GM23338 (cell line): ENCODE results near the gene VAV3.

ENCODE experiments used
- CREB1 ChIP-seq: fragments of 250-450 bp; sonication (Bioruptor Pico); IDR thresholded peaks from 2 replicates; pipeline ENCODE4 v1.5.0; 2020; ENCODE audit warnings: low read depth, mild to moderate bottlenecking, moderate library complexity
- CTCF ChIP-seq, 2 experiments: fragments of 200-600 bp in 1 of 2; sonication (generic) in 1 of 2; conservative IDR thresholded peaks; 2 replicates each; pipeline versions ENCODE4 v1.5.1 to v1.6.1; 2016 to 2017; ENCODE audit warnings: antibody characterized with exemption in 2 of 2, low read depth in 2 of 2, mild to moderate bottlenecking in 2 of 2, moderate library complexity in 1 of 2
- ETS1 ChIP-seq: IDR thresholded peaks from 2 replicates; pipeline ENCODE4 v1.6.1; 2016; ENCODE audit warnings: antibody characterized with exemption
- EZH2 ChIP-seq: fragments of 200-600 bp; sonication (generic); IDR thresholded peaks from one replicate; pipeline ENCODE4 v1.8.0; 2017; ENCODE audit warnings: antibody characterized with exemption, mild to moderate bottlenecking, low read depth; ENCODE audit not compliant: unreplicated experiment
- EZH2phosphoT487 ChIP-seq: fragments of 200-600 bp; sonication (generic); IDR thresholded peaks from one replicate; pipeline ENCODE4 v1.8.1; 2018; ENCODE audit warnings: antibody characterized with exemption; ENCODE audit not compliant: unreplicated experiment
- JUNB ChIP-seq: IDR thresholded peaks from one replicate; pipeline ENCODE4 v1.6.1; 2016; ENCODE audit warnings: antibody characterized with exemption; ENCODE audit not compliant: unreplicated experiment
- NANOG ChIP-seq: IDR thresholded peaks from 2 replicates; pipeline ENCODE4 v1.6.1; 2016; ENCODE audit warnings: antibody characterized with exemption, borderline replicate concordance
- POLR2AphosphoS5 ChIP-seq: IDR thresholded peaks from 2 replicates; pipeline ENCODE4 v1.6.1; 2016; ENCODE audit warnings: antibody characterized with exemption, low read depth
- REST ChIP-seq: IDR thresholded peaks from one replicate; pipeline ENCODE4 v1.6.1; 2018; ENCODE audit warnings: antibody characterized with exemption; ENCODE audit not compliant: unreplicated experiment
- ZNF331 ChIP-seq: fragments of 250-450 bp; sonication (Bioruptor Pico); IDR thresholded peaks from 2 replicates; pipeline ENCODE4 v1.5.0; 2020; ENCODE audit warnings: low read depth, mild to moderate bottlenecking, moderate library complexity
- ZNF462 ChIP-seq: fragments of 250-450 bp; sonication (Bioruptor Pico); IDR thresholded peaks from 2 replicates; pipeline ENCODE4 v1.5.0; 2020; ENCODE audit warnings: mild to moderate bottlenecking, moderate library complexity

- TF ChIP-seq CTCF (conservative IDR thresholded peaks at IDR 0.05; ENCODE audit: low read depth in 2 of 2) (no peak), POLR2AphosphoS5 (no peak), CREB1 (no peak), EZH2phosphoT487 (no peak), REST (no peak), ZNF331 (CRISPR knock-in tag) (no peak), JUNB (no peak), EZH2 (no peak), ETS1 (no peak), NANOG (no peak), ZNF462 (CRISPR knock-in tag) (no peak)
Observed at GRCh38 chr1:107594536-107594935, 370.4 kb downstream of the VAV3 start.
